Lung (tissue), 12 donors: ENCODE data around the gene CMSS1. TPM values are rescaled to one million over a fixed set of nuclear protein-coding genes. Genes with fewer than 3 reads are reported as not detected.

Experiments
- ATAC-seq: fragments of 200-7000 bp; cut with Tn5 transposase; one replicate; pipeline ENCODE4 v1.9.1; 2020; ENCODE audit warnings: moderate number of reproducible peaks; ENCODE audit not compliant: insufficient read depth, low FRiP score
- DNase-seq, 3 donors: peaks; one replicate each; pipeline ENCODE4 v3.0.0-alpha.2; 2013 to 2017
- H3K27ac ChIP-seq, 2 donors: one replicate each; pipeline ENCODE4 v1.5.1; 2013; ENCODE audit warnings: mild to moderate bottlenecking in 2 of 2, moderate library complexity in 2 of 2, control low read depth in 1 of 2, inconsistent platforms in 1 of 2, low read depth in 1 of 2, low read length in 1 of 2
- H3K27me3 ChIP-seq, 3 donors: one replicate each; pipeline ENCODE4 v1.5.1; 2013; ENCODE audit warnings: low read length in 2 of 3; ENCODE audit not compliant: control insufficient read depth in 3 of 3, insufficient read depth in 3 of 3
- H3K36me3 ChIP-seq, 4 donors: one replicate each; pipeline ENCODE4 v1.5.1; 2013; ENCODE audit warnings: low read length in 4 of 4, mild to moderate bottlenecking in 1 of 4, moderate library complexity in 1 of 4; ENCODE audit not compliant: control insufficient read depth in 4 of 4, insufficient read depth in 4 of 4
- H3K4me1 ChIP-seq, 5 donors: one replicate each; pipeline ENCODE4 v1.5.1; 2013; ENCODE audit warnings: low read length in 5 of 5, mild to moderate bottlenecking in 2 of 5, moderate library complexity in 1 of 5; ENCODE audit not compliant: control insufficient read depth in 5 of 5, insufficient read depth in 5 of 5
- H3K4me3 ChIP-seq: one replicate; pipeline ENCODE4 v1.5.1; 2013; ENCODE audit warnings: mild to moderate bottlenecking, control low read depth, moderate library complexity
- H3K9ac ChIP-seq, 2 donors: one replicate each; pipeline ENCODE4 v1.5.1; 2013; ENCODE audit warnings: low read length in 2 of 2, control low read depth in 1 of 2; ENCODE audit not compliant: insufficient read depth in 1 of 2
- H3K9me3 ChIP-seq, 4 donors: one replicate each; pipeline ENCODE4 v1.5.1; 2013; ENCODE audit warnings: low read length in 3 of 4, mild to moderate bottlenecking in 1 of 4, moderate library complexity in 1 of 4; ENCODE audit not compliant: control insufficient read depth in 4 of 4, insufficient read depth in 3 of 4
- CTCF ChIP-seq: IDR thresholded peaks from 2 replicates; pipeline ENCODE4 v1.5.1; 2012; ENCODE audit warnings: mild to moderate bottlenecking; ENCODE audit errors: control extremely low read depth, extremely low read depth
- WGBS, 2 donors: extraction: QIAGEN DNeasy Blood & Tissue Kit; methylation state at CpG; one replicate each; pipeline ENCODE4 v1.1.7; 2013; 5-methylcytosine and 5-hydroxymethylcytosine counted together
- polyA plus RNA-seq, 2 donors: library from polyadenylated mRNA; stranded (reverse); fragments of 200-250 nt; gene quantifications; one replicate each; pipeline ENCODE4 v1.2.1, GENCODE V29; 2013
- total RNA-seq, 2 donors: library from RNA; depleted of rRNA in 1 of 2; stranded (reverse); fragments of >200 nt in 1 of 2; gene quantifications; one replicate each; pipeline ENCODE4 v1.2.1, GENCODE V29; 2014 to 2021
- donor health status: control.
- donor health status: control.
- donor health status: Bipolar disorder and iron deficiency.
- donor health status: healthy.
- donor health status: DM: yes; HTN: yes; CAD: no.

CMSS1 gene
- total and polyA plus RNA-seq, 4 donors: 12.3 to 28.9 (median 22.6) TPM

GRCh38 chr3:100103558-100104441 lies 286.1 kb downstream of the CMSS1 start:
- no peaks in the 10 kb centered on the region for H3K27me3 ChIP-seq
- WGBS, 2 donors: 66 to 90% methylated on average over 4 of the region's 4 CpGs
- H3K4me1 ChIP-seq: peaks cover 7 to 42% (median 20%) of the 10 kb centered on the region in 5 donors
- ATAC-seq (no peak), DNase-seq (peak in 1 of 3 donors; percentile 50)
- H3K9ac ChIP-seq: no peak overlapping the region
- no peak for TF ChIP-seq CTCF
- peak overlapping the region in 1 of 2 donors; percentile 3 for H3K27ac ChIP-seq
- H3K9me3 ChIP-seq: no peaks in the 10 kb centered on the region
- H3K36me3 ChIP-seq: no peaks in the 10 kb centered on the region
- no peak overlapping the region for H3K4me3 ChIP-seq

GRCh38 chr3:100104442-100104798 lies 286.8 kb downstream of the CMSS1 start:
- H3K27ac ChIP-seq: no peak overlapping the region
- no peak for ATAC-seq
- 85 to 96% methylated on average over 2 of the region's 2 CpGs for WGBS, 2 donors

GRCh38 chr3:100104817-100105413 lies 287.3 kb downstream of the CMSS1 start:
- TF ChIP-seq CTCF: no peak
- Histone ChIP-seq H3K4me3 (no peak overlapping the region), H3K36me3 (no peaks in the 10 kb centered on the region), H3K9ac (no peak overlapping the region), H3K27ac (no peak overlapping the region), H3K4me1 (peaks cover 7 to 42% (median 14%) of the 10 kb centered on the region in 5 donors), H3K9me3 (no peaks in the 10 kb centered on the region), H3K27me3 (no peaks in the 10 kb centered on the region)
- DNase-seq (no peak), ATAC-seq (no peak)

More at GRCh38 chr3:100104442-100104798, 286.8 kb downstream of the CMSS1 start:
- Histone ChIP-seq H3K27me3 (no peaks in the 10 kb centered on the region), H3K4me3 (no peak overlapping the region), H3K4me1 (peaks cover 7 to 42% (median 14%) of the 10 kb centered on the region in 5 donors), H3K9me3 (no peaks in the 10 kb centered on the region), H3K36me3 (no peaks in the 10 kb centered on the region), H3K9ac (no peak overlapping the region)
- no peak for TF ChIP-seq CTCF
- no peak for DNase-seq
